ENCODE results near the gene TNS2. TPM values are rescaled to one million over a fixed set of nuclear protein-coding genes. Genes with fewer than 3 reads are reported as not detected.

The TNS2 gene
- total RNA-seq, 1 experiment from 2014 or later: 3.4 TPM

- Histone ChIP-seq H3K4me1 (ENCODE audit: insufficient read depth, low read length, poor library complexity, severe bottlenecking) (peaks cover 17% of the 10 kb centered on the region), H3K27me3 (replicated peaks; ENCODE audit: insufficient read depth, low read depth, low read length, poor library complexity) (no peaks in the 10 kb centered on the region), H3K4me3 (ENCODE audit: low read depth, low read length, poor library complexity, severe bottlenecking) (no peak overlapping the region), H3K9me3 (ENCODE audit: low read depth, low read length, poor library complexity, severe bottlenecking) (no peaks in the 10 kb centered on the region), H3K27ac (ENCODE audit: low read depth, low read length, poor library complexity, severe bottlenecking) (no peak overlapping the region), H3K36me3 (ENCODE audit: insufficient read depth, low read length, poor library complexity, severe bottlenecking) (peaks cover 13% of the 10 kb centered on the region)
- no peak for DNase-seq (ENCODE audit: low spot score)
- ChIA-PET CTCF (no interaction called here), POLR2A (ENCODE audit: low non-redundant PET) (no interaction called here)
- TF ChIP-seq EZH2 (IDR thresholded peaks at IDR 0.05; ENCODE audit: borderline replicate concordance, low read depth, low read length, poor library complexity, severe bottlenecking): no peak
- TF ChIP-seq CTCF (conservative IDR thresholded peaks at IDR 0.05; ENCODE audit: low read depth, low read length): no peak
- intact Hi-C loops (cut with micrococcal nuclease; ENCODE audit: unreplicated experiment): no loop called here
- no TSS peak for BruUV-seq (replicated peaks)
Measured at GRCh38 chr12:53070877-53071492, 21.1 kb downstream of the TNS2 start.

- ChIA-PET CTCF (no interaction called here), POLR2A (ENCODE audit: low non-redundant PET) (no interaction called here)
- Histone ChIP-seq H3K4me1 (ENCODE audit: insufficient read depth, low read length, poor library complexity, severe bottlenecking) (peaks cover 17% of the 10 kb centered on the region), H3K4me3 (ENCODE audit: low read depth, low read length, poor library complexity, severe bottlenecking) (no peak overlapping the region), H3K27me3 (replicated peaks; ENCODE audit: insufficient read depth, low read depth, low read length, poor library complexity) (no peaks in the 10 kb centered on the region), H3K9me3 (ENCODE audit: low read depth, low read length, poor library complexity, severe bottlenecking) (no peaks in the 10 kb centered on the region), H3K36me3 (ENCODE audit: insufficient read depth, low read length, poor library complexity, severe bottlenecking) (peaks cover 12% of the 10 kb centered on the region), H3K27ac (ENCODE audit: low read depth, low read length, poor library complexity, severe bottlenecking) (peak overlapping the region; percentile 58)
- BruUV-seq (replicated peaks): no TSS peak
- intact Hi-C loops (cut with micrococcal nuclease; ENCODE audit: unreplicated experiment): no loop called here
- DNase-seq (ENCODE audit: low spot score): peak; percentile 43
- TF ChIP-seq CTCF (conservative IDR thresholded peaks at IDR 0.05; ENCODE audit: low read depth, low read length) (peak; percentile 24; the same call in 1 of the 2 replicates), EZH2 (IDR thresholded peaks at IDR 0.05; ENCODE audit: borderline replicate concordance, low read depth, low read length, poor library complexity, severe bottlenecking) (no peak)
Measured at GRCh38 chr12:53071591-53072551, 22.0 kb downstream of the TNS2 start.

- H3K27me3 ChIP-seq (replicated peaks; ENCODE audit: insufficient read depth, low read depth, low read length, poor library complexity): no peaks in the 10 kb centered on the region
- no TSS peak for BruUV-seq (replicated peaks)
- peaks cover 21% of the 10 kb centered on the region for H3K4me1 ChIP-seq (ENCODE audit: insufficient read depth, low read length, poor library complexity, severe bottlenecking)
- CTCF ChIA-PET: interaction anchor here (0.5 to 1.1 kb wide), 2 partner anchors 24 to 25 kb away, joined by 3 to 4 read pairs; partner anchors contain the start of gene IGFBP6
- TF ChIP-seq EZH2 (IDR thresholded peaks at IDR 0.05; ENCODE audit: borderline replicate concordance, low read depth, low read length, poor library complexity, severe bottlenecking): no peak
- TF ChIP-seq CTCF (conservative IDR thresholded peaks at IDR 0.05; ENCODE audit: low read depth, low read length): no peak
- no peak for DNase-seq (ENCODE audit: low spot score)
- intact Hi-C loops (cut with micrococcal nuclease; ENCODE audit: unreplicated experiment): no loop called here
- no peak overlapping the region for H3K27ac ChIP-seq (ENCODE audit: low read depth, low read length, poor library complexity, severe bottlenecking)
- POLR2A ChIA-PET (ENCODE audit: low non-redundant PET): no interaction called here
- no peaks in the 10 kb centered on the region for H3K9me3 ChIP-seq (ENCODE audit: low read depth, low read length, poor library complexity, severe bottlenecking)
- H3K36me3 ChIP-seq (ENCODE audit: insufficient read depth, low read length, poor library complexity, severe bottlenecking): peaks cover 12% of the 10 kb centered on the region
- no peak overlapping the region for H3K4me3 ChIP-seq (ENCODE audit: low read depth, low read length, poor library complexity, severe bottlenecking)
Measured at GRCh38 chr12:53073881-53074280, 24.0 kb downstream of the TNS2 start.

Data from A673 (cell line).